Hematopoietic multipotent progenitor cell treated with erythropoietin and hydrocortisone succinate and interleukin-3 and kit ligand, for 17 days (in vitro differentiated cells): ENCODE measurements around the gene PSMF1.
"Not testable (repeated sequence)": the region's sequence is repeated elsewhere in the genome, so short reads cannot be mapped to it uniquely, and the experiment has no call there.

Source experiments
- DNase-seq: peaks from one replicate; pipeline ENCODE4 v3.0.0-alpha.2; 2015; ENCODE audit warnings: low spot score

PSMF1 gene

GRCh38 chr20:1215386-1216170 lies 97.2 kb downstream of the PSMF1 start:
- peak; percentile 44 for DNase-seq

GRCh38 chr20:1216527-1217427 lies 98.4 kb downstream of the PSMF1 start:
- not testable (repeated sequence) for DNase-seq
